ENCODE data around the gene WDR64.
"Not testable (repeated sequence)": the region's sequence is repeated elsewhere in the genome, so short reads cannot be mapped to it uniquely, and the experiment has no call there.

WDR64 gene

GRCh38 chr1:241632987-241633386 is 19.1 kb upstream of the WDR64 start:
- no peak for DNase-seq

- no peak for DNase-seq
These were observed 16.4 kb upstream of the WDR64 start for GRCh38 chr1:241635556-241636152.

- no peak for DNase-seq
These were observed 15.8 kb upstream of the WDR64 start for GRCh38 chr1:241636291-241636690.

- no peak for DNase-seq
These were observed 15.0 kb upstream of the WDR64 start for GRCh38 chr1:241637046-241637590.

- no peak for DNase-seq
These were observed 14.5 kb upstream of the WDR64 start for GRCh38 chr1:241637604-241638003.

- no peak for DNase-seq
These were observed 13.9 kb upstream of the WDR64 start for GRCh38 chr1:241638099-241638682.

- no peak for DNase-seq
These were observed 13.0 kb upstream of the WDR64 start for GRCh38 chr1:241638909-241639622.

GRCh38 chr1:241639623-241640148 is 12.4 kb upstream of the WDR64 start:
- DNase-seq = peak; percentile 26

- peak; percentile 90 for DNase-seq
These were observed 11.8 kb upstream of the WDR64 start, which contains the start of the genes CHML and OPN3 for GRCh38 chr1:241640149-241640866. CHML (minus strand) TSS chr1:241640369; CDS start chr1:241635766, 4,603 bp downstream. OPN3 (minus strand) TSS chr1:241640369; CDS start chr1:241640254, 115 bp downstream.

- DNase-seq = no peak
These were observed 11.0 kb upstream of the WDR64 start for GRCh38 chr1:241640867-241641622.

GRCh38 chr1:241641773-241642592 is 10.1 kb upstream of the WDR64 start:
- no peak for DNase-seq

GRCh38 chr1:241642593-241642944 is 9.5 kb upstream of the WDR64 start:
- no peak for DNase-seq

GRCh38 chr1:241644259-241644658 is 7.8 kb upstream of the WDR64 start:
- no peak for DNase-seq

GRCh38 chr1:241645199-241645598 is 6.9 kb upstream of the WDR64 start:
- no peak for DNase-seq

GRCh38 chr1:241646201-241646600 is 5.9 kb upstream of the WDR64 start:
- DNase-seq = no peak

- DNase-seq = no peak
These were observed 4.4 kb upstream of the WDR64 start for GRCh38 chr1:241647658-241648057.

- DNase-seq = no peak
These were observed 3.9 kb upstream of the WDR64 start for GRCh38 chr1:241648159-241648558.

- no peak for DNase-seq
These were observed 1.9 kb downstream of the WDR64 start for GRCh38 chr1:241654019-241654418.

- DNase-seq = no peak
These were observed 2.6 kb downstream of the WDR64 start for GRCh38 chr1:241654641-241655040.

GRCh38 chr1:241658081-241658793 is 6.2 kb downstream of the WDR64 start:
- no peak for DNase-seq

GRCh38 chr1:241659016-241659415 is 6.9 kb downstream of the WDR64 start:
- not testable (repeated sequence) for DNase-seq
